Sciatic nerve (tissue), 2 donors: ENCODE results near the gene C1QTNF3. TPM values are rescaled to one million over a fixed set of nuclear protein-coding genes. Genes with fewer than 3 reads are reported as not detected.
A peak's percentile ranks its signal among the peaks of the same experiment; 100 is the strongest.
"Not testable (repeated sequence)": the region's sequence is repeated elsewhere in the genome, so short reads cannot be mapped to it uniquely, and the experiment has no call there.

ENCODE experiments used
- ATAC-seq: fragments of 200-7000 bp; cut with Tn5 transposase; one replicate; pipeline ENCODE4 v1.9.1; 2020; ENCODE audit warnings: mild to moderate bottlenecking, moderate library complexity
- DNase-seq: peaks from one replicate; pipeline ENCODE4 v3.0.0-alpha.2; 2020; ENCODE audit warnings: low spot score
- intact Hi-C: fragments of 100-400 bp; cut with DNase I; formaldehyde crosslinking; loops from one replicate; pipeline ENCODE4 v1.14.2; 2022
- total RNA-seq: library from RNA; stranded (reverse); fragmentation: NEBNext Ultra II Directional; extraction: Animal tissue kit (Norgen Biotek cat#: 25700); gene quantifications from one replicate; pipeline ENCODE4 v1.2.1, GENCODE V29; 2021
- donor health status: DM: no; HTN: no; CAD: no.
- donor health status: DM: no; HTN: no; CAD: no.

C1QTNF3 gene
- total RNA-seq, 1 donor from 2014 or later: 11.7 TPM

DNA sequence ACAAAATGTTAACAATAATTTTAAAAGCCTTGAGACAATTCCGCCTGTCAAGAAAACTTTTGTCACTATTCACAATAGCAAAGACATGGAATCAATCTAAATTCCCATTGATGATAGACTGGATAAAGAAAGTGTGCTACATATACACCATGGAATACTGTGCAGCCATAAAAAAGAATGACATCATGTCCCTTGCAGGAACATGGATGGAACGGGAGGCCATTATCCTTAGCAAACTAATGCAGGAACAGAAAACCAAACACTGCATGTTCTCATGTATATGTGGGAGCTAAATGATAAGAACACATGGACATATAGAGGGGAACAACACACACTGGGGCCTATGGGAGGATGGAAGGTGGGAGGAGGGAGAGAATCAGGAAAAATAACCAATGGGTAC is 12.4 kb downstream of the C1QTNF3 start:
- DNase-seq, intact Hi-C loops, ATAC-seq: not testable (repeated sequence)

DNA sequence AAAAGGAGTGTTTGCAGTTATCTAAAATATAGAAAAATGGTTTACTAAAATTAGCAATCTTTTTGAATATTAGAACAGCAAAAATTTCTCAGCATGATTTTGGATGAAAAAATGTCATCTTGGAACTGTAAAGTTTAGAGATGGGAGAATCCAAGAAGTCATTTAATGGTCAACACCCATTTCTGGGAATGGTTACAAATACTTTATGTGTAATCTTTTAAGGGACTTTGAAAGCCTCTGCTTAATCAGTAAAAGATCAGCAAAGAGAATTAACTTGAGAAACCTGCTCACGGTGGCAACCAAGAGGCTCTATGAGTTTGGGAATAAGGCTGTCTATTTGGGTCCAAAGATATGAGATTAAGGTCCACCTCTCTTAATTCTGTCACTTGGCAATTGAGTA is 13.0 kb downstream of the C1QTNF3 start:
- ATAC-seq (no peak), DNase-seq (no peak)
- intact Hi-C loops: no loop called here

DNA sequence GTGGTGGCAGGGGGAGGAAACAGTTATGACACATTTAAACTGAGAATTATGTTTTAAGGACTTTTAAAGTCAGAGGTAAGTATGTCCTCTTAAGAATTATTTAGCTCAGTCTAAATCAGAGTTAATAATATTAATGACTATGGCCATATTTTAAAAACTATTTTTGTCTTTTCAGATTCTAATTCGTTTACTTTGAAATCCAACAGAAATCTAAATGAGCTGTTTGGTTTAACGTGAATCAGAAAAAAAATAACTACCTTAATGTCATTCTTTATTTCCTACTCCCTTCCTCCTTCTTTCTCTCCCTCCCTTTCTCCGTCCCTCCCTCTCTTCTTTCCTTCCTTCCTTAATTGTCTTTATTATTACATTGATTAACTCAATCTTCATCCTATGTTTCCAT is 14.7 kb downstream of the C1QTNF3 start:
- DNase-seq: no peak
- intact Hi-C loops: no loop called here
- ATAC-seq: no peak

DNA sequence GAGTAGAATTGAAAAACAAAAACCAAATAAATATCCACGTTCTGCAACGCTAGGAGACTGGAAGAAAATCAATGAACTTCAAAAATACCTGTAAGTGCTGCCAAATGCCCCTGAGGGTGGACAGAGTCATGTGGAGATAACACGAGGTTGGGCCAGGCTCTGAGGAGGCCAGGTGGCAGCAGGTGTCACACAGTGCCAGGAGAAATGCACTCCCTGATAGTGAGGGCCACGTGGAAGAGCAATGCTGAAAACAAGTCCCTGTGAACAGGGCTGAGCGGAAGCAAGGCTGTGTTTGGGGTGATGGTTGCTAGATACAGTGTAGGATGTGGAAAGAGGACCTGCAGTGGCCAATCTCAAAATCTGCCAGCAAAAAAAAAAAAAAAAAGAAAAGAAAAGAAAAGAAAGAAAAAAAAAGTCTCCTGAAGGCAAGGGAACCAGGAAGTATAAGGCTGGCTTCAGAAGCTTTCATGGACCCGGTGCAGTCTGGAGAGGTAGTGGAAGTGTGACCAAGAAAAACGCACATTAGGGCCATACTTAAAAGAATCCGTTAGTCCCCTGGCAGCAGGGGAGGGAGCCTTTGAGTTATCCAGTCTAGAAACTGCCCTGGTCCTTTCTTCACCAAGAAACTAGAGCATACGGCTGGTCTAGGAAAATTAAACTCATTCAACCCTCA is 16.8 kb downstream of the C1QTNF3 start:
- no peak for ATAC-seq
- DNase-seq: no peak
- intact Hi-C loops: no loop called here

DNA sequence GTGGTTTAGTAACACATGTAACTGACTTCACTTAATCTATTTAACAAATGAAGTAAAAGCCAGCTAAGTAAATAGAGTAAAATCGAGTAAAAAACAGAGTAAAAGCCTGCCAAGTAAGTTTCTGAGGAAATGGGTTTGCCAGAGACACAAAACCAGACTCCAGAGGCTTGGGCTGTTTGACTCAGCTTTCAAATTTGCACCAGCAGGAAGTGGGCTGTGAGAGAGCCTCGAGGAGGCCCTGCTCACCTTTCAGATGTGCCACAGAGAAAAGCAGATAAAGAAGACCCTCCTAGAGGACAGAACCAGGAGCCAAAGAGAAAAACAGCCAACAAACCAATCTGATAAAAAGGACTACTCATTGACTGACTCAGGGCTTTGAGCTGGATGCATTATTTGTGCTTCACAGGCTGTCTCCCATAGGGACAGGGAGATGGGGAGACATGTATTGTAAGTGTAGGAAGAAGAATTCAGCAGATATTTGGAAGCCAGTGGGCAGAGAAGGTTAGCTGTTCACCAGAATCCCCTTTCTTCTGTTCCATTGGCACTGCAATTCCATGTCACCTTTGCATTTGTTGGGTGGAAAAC is 20.8 kb downstream of the C1QTNF3 start:
- intact Hi-C loops: no loop called here
- DNase-seq: no peak
- ATAC-seq: no peak

DNA sequence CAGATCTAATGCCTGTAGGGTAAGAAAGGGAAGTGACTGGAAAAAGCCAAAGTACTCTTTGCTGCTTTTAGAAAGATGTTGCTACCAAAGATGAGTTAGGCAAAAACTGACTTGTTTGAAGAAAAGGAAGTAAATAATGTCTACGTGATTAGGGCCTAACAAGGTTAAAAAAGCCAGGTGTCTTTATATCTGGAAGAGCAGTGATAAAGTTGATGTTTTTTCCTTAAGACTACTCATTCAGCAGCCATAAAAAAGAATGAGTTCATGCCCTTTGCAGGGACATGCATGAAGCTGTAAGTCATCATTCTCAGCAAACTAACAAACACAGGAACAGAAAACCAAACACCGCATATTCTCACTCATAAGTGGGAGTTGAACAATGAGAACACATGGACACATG is 21.7 kb downstream of the C1QTNF3 start:
- no peak for DNase-seq
- intact Hi-C loops: no loop called here
- ATAC-seq: no peak

DNA sequence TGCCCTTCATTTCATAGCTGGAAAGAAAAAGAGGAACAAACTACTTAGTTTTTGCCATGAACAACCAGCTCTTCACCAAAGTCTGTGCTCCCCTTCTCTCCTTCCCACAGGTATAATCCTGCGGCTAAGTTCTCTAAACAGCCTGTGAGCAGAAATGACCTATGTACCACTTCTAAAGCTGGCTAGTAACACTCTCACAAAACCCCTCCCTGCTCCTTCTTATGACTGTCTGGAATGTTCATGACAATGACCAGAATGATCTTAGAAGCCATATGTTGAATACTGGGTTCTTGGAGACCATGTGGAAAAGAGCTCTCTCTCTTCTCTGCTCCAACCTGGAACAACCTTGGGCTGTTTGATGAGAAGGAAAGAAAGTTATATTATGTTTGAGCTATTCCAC is 22.3 kb downstream of the C1QTNF3 start:
- DNase-seq: no peak
- no peak for ATAC-seq
- intact Hi-C loops: no loop called here

DNA sequence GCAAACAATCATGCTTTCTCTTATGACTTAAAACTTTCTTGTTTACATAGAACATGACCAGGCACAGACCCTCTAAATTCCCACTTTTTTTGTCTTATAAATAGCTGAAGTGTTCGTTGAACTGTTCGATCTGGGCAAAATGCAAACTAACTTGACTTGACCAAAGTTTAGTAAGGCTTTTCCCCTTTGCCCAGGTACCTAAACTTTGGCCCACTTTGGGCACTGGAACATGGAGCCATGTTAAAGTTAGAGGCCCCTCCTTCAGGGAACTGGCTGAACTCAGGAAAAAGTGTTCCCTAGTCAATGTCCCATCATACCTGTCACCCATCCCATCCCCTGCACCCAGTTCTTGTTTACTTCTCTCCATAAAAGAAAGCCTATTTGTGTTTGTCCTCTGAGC is 25.8 kb downstream of the C1QTNF3 start:
- intact Hi-C loops: no loop called here
- DNase-seq (no peak), ATAC-seq (no peak)

DNA sequence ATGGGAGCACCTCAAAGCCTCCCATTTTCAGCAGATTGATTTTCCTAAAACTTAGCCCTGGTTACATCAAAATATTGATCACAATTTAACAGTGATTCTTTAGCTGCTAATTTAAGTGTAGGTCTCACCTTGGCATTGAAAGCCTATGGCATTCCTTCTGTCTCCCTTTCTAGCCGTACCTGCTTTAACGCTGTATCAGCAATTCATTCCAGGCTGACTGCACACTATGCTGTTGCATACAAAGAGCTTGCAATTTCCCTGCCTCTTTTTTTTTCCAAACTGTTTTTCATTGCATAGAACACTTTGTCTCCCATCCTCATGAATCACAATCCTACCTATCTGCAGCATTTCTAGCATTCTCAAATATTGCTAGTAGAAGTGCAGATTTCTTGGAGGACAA is 26.3 kb downstream of the C1QTNF3 start:
- ATAC-seq: no peak
- intact Hi-C loops: no loop called here
- DNase-seq: no peak

DNA sequence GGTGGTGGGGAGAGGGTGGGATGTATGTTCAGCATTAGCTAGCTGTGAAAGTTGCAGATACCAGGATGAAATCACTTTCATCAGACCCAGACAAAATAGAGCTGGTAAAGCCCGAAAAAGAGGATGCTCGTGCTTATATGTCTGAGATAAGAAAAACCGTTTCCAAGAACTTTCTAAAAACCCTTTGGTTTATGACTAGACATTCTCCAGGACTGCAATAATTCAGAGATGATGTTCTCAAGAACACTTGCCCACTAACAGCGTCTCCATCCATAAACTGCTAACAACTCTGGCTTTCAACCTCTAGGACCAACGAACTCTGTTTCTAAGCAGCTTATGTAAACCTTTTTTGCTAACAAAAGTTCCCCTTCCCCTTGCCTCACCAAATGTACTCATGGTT is 26.8 kb downstream of the C1QTNF3 start:
- DNase-seq (no peak), ATAC-seq (no peak)
- intact Hi-C loops: no loop called here

DNA sequence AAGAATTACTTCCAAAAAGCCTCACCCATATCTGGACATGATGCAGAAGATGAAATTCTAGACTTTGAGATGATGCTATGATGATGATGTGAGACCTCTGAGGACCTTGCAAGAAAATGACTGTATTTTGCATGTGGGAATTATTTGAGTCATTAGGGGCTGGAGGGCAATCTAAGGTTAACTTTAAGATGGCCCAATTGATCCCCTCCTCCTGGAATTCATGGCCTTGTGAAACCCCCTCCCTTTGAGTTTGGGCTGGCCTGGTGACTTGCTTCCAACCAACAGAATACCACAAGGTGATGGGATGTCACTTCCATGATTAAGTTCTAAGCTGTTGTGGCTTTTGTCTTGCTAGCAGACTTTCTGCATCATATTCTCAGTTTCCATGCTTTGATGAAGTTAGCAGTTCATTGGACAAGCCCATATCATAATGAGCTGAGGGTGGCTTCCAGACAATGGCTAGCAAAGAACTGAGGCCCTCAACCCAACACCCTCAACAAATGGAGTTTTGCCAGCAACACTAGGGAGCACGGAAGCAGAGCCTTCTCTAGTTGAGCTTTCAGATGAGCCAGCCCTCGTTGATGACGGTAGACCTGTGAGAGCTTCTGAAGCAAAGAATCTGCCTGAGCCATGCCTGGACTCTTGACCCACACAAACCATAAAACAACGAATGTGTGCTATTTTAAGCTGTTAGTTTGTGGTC is 27.7 kb downstream of the C1QTNF3 start:
- intact Hi-C loops: no loop called here
- ATAC-seq (no peak), DNase-seq (no peak)

DNA sequence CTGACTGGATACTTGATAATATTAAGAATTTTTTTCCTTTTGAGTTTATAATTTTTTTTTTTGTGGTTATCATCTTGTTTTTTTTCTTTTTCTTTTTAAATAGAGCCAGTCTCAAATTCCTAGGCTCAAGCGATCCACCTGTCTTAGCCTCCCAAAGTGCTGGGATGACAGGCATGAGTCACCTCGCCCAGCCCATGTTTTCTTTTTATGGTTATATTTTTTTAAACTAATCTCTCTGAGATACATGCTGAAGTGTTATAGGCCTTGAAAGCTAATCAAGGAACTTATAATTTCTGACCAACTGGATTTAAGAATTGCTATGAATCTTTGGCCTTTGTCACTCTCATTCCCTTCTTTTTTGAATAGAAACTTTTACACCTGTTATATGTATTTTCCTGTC is 28.4 kb downstream of the C1QTNF3 start:
- DNase-seq (no peak), ATAC-seq (no peak)
- intact Hi-C loops: no loop called here

DNA sequence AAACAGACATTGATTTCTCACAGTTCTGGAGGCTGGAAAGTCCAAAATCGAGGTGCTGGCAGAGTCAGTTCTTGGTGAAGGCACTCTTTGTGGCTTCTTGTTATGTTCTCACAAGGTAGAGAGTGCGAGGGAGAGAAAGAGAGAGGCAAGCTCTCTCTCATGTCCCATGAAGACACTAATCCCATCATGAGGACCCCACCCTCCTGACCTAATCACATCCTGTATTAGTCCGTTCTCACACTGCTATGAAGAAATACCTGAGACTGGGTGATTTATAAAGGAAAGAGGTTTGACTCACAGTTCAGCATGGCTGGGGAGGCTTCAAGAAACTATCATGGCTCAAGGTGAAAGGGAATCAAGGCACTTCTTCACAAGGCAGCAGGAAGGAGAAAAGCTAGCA is 29.5 kb downstream of the C1QTNF3 start:
- intact Hi-C loops: no loop called here
- DNase-seq: no peak
- ATAC-seq: no peak

DNA sequence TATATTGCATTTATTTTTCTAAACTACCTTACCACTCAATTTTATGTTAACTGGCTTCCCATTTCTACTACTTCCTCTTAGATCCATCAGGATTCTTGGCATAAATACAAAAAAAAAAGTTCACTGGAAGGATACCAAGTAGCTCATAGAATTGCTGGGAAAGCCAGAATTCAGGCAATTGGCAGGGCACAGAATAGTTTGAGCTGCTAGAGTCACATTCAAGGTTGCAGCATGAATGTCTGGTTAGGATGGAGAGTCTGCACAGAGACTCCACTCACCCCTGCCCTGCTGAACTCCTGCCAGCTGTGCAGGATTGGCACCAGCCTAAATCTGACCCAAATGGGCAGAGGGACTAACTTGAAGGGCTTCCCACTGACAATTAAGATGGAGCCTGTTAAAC is 30.2 kb downstream of the C1QTNF3 start:
- intact Hi-C loops: no loop called here
- no peak for ATAC-seq
- no peak for DNase-seq

DNA sequence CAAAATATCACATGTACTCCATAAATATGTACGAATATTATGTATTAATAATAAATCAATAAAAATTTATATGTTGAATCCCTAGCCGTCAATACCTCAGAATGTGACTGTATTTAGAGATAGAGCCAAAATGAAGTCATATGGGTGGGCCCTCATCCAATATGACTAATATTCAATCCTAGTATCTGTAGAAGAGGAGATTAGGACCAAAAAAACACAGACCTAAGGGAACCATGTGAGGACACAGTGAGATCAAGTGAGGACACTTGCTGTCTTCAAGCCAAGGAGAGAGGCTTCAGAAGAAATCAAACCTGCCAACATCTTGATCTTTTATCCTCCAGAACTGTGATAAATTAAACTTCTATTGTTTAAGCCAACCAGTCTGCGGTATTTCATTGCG is 31.5 kb downstream of the C1QTNF3 start:
- ATAC-seq (no peak), DNase-seq (no peak)
- intact Hi-C loops: no loop called here

DNA sequence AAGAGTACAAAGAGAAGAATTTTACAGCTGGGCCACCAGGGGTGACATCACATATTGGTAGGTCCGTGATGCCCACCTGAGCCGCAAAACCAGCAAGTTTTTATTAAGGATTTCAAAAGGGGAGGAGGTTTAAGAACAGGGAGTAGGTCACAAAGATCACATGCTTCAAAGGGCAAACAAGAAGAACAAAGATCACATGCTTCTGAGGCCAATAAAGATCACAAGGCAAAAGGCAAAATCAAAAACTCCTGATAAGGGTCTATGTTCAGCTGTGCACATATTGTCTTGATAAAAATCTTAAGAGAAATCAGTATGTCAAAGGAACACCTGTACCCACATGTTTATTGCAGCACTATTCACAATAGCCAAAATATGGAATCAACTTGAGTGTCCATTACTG is 32.9 kb downstream of the C1QTNF3 start:
- ATAC-seq, intact Hi-C loops, DNase-seq: not testable (repeated sequence)

DNA sequence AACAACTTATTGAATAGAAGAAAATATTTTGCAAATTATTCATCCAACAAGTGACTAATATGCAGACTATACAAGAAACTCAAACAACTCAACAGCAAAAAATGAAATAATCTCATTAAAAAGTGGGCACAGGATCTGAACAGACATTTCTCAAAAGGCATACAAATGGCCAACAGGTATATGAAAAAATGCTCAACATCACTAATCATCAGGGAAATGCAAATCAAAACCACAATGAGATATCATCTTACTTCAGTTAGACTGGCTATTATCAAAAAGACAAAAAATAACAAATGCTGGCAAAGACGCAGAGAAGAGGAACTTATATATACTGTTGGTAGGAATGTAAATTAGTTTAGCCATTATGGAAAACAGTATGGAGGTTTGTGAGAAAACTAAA is 33.4 kb downstream of the C1QTNF3 start:
- intact Hi-C loops: no loop called here
- DNase-seq (no peak), ATAC-seq (no peak)

DNA sequence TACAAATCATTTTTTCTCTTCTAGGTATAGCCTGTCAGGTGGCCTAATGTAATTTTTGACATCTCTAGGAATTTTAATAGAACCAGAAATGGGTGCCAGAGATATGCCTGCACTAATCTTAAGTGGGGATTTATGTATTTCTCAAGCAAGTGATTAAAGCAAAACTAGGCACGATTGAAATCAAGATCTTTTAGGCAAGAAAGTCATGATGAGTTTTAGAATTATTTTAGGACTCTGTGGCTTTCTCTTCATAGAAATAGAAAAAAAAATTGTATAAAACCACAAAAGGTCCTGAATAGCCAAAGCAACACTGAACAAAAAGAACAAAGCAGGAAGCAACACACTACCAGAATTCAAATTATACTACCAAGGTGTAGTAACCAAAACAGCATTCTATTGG is 34.2 kb downstream of the C1QTNF3 start:
- ATAC-seq: no peak
- intact Hi-C loops: no loop called here
- no peak for DNase-seq

DNA sequence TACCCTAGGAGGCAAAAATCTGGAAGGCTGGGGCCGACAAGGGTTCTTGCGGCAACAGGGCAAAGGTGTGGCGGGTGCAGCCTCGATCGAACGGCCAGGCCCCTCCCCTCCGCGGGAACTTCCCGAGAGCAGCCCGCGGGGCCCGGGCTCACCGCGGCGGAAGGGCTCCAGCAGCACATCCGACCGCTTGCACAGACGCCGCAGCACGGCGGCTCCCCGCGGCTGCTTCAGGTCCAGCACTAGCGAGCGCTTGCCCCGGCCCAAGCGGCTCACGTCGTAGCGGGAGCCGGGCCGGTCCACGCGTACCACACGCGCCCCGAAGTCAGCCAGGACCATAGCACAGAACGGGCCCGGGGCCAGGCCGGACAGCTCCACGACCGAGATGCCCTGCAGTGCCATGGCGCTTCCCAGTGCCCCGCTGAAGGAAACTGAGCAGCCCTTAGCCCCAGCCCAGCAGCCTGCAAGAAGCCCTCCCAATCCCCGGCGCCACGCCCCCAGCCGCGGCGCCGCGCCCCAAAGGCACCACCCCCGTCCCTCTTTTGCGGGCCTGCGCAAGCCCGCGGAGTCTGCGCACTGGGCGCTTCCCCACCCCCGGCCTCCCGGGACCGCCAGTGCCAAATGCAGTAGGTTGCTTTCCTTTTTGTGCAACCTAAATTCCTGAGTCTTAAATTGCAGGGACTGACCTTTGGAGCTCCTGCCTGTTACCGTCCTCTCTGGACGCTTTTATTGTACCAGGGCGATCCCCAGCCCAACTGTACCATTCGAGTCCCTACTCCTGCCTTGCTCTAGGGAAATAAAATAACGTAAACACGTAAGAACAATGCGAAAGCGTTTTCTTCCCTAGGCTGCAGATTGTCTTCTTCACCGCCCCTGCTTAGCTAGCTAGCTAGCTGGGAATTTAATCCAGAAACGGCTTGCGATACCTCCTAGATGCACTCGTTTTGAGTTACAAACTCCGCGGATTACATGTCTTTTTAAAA is 35.1 kb downstream of the C1QTNF3 start, which contains the start of gene AMACR:
Gene AMACR (minus strand): TSS at position 430 of the 980 bp plus-strand sequence. CDS start 31 bp downstream, at position 399.
- intact Hi-C loops: no loop called here

More for the DNA sequence above, 35.1 kb downstream of the C1QTNF3 start, which contains the start of gene AMACR:
- peak; percentile 97 for ATAC-seq
- DNase-seq: peak; percentile 95
